Measurements from ENCODE around the gene RERE.

The RERE gene

DNA sequence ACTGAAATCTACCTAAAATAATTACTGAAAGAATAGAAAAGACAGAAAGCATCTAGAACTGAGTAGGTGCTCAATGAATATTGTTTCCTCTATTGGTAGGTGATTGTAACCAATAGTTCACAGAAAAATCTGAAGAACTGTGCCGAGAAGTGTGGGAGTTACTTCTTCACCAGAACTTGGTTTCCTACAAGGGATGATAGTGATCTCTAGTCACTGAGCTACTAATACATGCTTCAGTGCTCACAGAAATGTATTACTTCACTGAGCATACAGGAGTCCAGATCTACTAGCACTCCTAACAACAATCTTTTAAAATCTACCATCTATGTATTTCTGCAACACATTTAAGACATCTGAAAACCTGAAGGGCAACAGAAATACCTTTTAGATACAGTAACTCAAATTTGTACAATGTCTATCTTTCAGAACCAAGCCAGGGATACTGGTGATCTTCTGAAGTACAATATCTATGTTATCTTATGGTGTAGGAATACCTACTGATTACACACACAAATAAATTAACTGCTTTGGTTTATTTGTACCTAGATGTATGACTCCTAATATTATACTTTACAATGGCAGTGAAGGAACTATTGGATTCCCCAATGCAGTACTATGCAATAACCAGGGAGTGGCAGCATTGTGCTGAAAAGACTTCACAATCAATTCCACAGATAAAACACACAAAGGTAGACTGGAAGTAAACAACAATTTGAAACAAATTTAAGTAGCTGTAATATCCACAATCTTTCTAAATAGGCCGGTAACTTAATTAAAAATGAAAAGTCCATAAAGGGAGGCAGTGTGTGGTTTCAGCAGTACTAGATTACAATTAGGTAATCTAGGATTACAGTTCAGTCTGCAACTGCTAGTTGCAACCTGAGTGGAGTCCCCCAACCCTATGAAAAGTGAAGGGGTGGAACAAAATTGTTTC is 256.6 kb downstream of the RERE start:
- no peak for DNase-seq
- no peaks in the 10 kb centered on the region for H3K36me3 ChIP-seq
- H3K4me3 ChIP-seq (ENCODE audit: low read depth, low read length), result no peak overlapping the region
- H3K4me1 ChIP-seq, result peaks cover 9% of the 10 kb centered on the region
- no peaks in the 10 kb centered on the region for H3K27me3 ChIP-seq
- TF ChIP-seq, protein P1, sequence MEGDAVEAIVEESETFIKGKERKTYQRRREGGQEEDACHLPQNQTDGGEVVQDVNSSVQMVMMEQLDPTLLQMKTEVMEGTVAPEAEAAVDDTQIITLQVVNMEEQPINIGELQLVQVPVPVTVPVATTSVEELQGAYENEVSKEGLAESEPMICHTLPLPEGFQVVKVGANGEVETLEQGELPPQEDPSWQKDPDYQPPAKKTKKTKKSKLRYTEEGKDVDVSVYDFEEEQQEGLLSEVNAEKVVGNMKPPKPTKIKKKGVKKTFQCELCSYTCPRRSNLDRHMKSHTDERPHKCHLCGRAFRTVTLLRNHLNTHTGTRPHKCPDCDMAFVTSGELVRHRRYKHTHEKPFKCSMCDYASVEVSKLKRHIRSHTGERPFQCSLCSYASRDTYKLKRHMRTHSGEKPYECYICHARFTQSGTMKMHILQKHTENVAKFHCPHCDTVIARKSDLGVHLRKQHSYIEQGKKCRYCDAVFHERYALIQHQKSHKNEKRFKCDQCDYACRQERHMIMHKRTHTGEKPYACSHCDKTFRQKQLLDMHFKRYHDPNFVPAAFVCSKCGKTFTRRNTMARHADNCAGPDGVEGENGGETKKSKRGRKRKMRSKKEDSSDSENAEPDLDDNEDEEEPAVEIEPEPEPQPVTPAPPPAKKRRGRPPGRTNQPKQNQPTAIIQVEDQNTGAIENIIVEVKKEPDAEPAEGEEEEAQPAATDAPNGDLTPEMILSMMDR (IDR thresholded peaks at IDR 0.05; ENCODE audit: low read depth, low read length), result peak; percentile 73
- no peaks in the 10 kb centered on the region for H3K9me3 ChIP-seq

GRCh38 chr1:8560035-8560434 is 257.4 kb downstream of the RERE start:
- TF ChIP-seq, protein P1 (IDR thresholded peaks at IDR 0.05; ENCODE audit: low read depth, low read length), result no peak
- no peaks in the 10 kb centered on the region for H3K9me3 ChIP-seq
- H3K27me3 ChIP-seq, result no peaks in the 10 kb centered on the region
- H3K4me3 ChIP-seq (ENCODE audit: low read depth, low read length), result no peak overlapping the region
- no peaks in the 10 kb centered on the region for H3K36me3 ChIP-seq
- no peak for DNase-seq
- peaks cover 9% of the 10 kb centered on the region for H3K4me1 ChIP-seq

DNA sequence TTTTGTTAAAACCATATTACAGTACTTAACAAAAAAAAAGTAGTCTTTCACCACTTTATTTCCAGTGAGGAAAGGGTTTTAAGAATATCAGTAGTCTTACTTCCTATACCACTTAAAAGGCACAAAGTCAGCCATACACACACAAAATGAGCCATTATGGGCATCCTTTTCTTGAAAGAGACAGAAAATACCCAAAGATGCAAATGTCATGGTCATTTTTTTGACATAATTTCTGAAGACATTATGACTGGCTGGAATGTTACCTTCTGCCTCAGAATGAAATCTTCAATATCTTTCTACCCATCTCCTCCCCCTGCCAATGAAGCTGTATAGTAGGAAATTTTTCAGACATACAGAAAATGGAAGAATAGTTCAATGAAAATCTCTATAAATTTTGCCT is 261.9 kb downstream of the RERE start:
- Histone ChIP-seq H3K27me3 (no peaks in the 10 kb centered on the region), H3K36me3 (no peaks in the 10 kb centered on the region), H3K4me3 (ENCODE audit: low read depth, low read length) (no peak overlapping the region), H3K4me1 (no peaks in the 10 kb centered on the region), H3K9me3 (no peaks in the 10 kb centered on the region)
- TF ChIP-seq, protein P1 (IDR thresholded peaks at IDR 0.05; ENCODE audit: low read depth, low read length), result no peak
- no peak for DNase-seq

DNA sequence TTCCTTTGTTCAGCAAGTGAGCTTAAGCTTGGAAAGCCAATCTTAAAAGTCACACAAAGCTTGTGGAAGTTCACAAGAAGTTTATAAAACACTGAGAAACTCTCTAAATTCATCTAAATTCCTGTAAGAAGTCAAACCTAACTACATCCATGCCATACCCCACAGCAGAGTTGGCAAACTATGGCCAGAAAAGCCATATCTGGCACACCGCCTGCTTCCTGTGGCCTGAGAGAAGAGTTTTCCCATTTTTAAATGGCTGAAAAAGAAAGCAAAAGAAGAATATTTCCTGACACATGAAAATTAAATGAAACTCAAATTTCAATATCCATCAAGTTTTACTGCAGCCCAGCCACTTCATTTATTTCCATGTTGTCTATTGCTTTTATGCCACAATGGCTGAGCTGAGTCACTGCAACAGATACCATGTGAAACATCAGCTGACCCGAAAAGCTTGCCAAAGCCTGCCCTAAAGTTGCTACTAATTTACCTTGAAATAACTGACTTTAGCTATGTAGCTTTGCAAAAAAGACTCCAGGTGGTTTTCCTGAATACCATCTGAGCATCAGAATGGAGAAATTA is 262.4 kb downstream of the RERE start:
- H3K4me1 ChIP-seq, result no peaks in the 10 kb centered on the region
- no peak for DNase-seq
- TF ChIP-seq, protein P1 (IDR thresholded peaks at IDR 0.05; ENCODE audit: low read depth, low read length), result no peak
- no peaks in the 10 kb centered on the region for H3K36me3 ChIP-seq
- no peaks in the 10 kb centered on the region for H3K9me3 ChIP-seq
- no peaks in the 10 kb centered on the region for H3K27me3 ChIP-seq
- no peak overlapping the region for H3K4me3 ChIP-seq (ENCODE audit: low read depth, low read length)

DNA sequence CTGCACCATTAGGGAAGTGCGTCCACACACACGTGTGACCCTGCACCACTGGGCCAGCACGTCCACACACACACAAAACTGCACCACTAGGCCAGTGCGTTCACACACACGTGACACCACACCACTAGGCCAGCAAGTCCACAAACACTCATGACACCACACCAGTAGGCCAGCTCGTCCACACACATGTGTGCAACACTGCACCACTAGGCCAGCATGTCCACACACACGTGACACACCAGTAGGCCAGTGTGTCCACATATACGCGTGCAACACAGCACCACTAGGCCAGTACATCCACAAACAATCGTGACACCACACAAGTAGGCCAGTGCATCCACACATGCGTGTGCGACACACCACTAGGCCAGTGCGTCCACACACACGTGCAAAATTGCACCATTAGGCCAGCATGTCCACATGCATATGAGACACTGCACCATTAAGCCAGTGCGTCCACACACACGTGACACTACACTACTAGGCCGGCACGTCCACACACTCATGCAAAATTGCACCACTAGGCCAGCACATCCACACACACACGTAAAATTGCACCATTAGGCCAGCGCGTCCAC is 264.5 kb downstream of the RERE start:
- Histone ChIP-seq H3K27me3 (no peaks in the 10 kb centered on the region), H3K9me3 (no peaks in the 10 kb centered on the region), H3K4me3 (ENCODE audit: low read depth, low read length) (no peak overlapping the region), H3K36me3 (no peaks in the 10 kb centered on the region), H3K4me1 (no peaks in the 10 kb centered on the region)
- TF ChIP-seq, protein P1 (IDR thresholded peaks at IDR 0.05; ENCODE audit: low read depth, low read length), result no peak
- no peak for DNase-seq
